OCI-LY1 (cell line): ENCODE data around the gene DNAJC5G.

Source experiments
- H2AFZ ChIP-seq: fragments of 200-600 bp; sonication (generic), shearing (Covaris generic); 2 replicates; pipeline ENCODE4 v1.6.0; 2014; ENCODE audit warnings: antibody characterized with exemption, mild to moderate bottlenecking, low read length
- H3F3A ChIP-seq: fragments of 200-600 bp; sonication (generic), shearing (Covaris generic); 2 replicates; pipeline ENCODE4 v1.6.0; 2014; ENCODE audit warnings: mild to moderate bottlenecking, antibody characterized with exemption, low read length, moderate library complexity; ENCODE audit not compliant: insufficient read depth
- H3K27ac ChIP-seq: fragments of 200-600 bp; sonication (generic); 2 replicates; pipeline ENCODE4 v1.5.1; 2014; ENCODE audit warnings: low read length, mixed run types, mild to moderate bottlenecking, low read depth; ENCODE audit not compliant: poor library complexity, severe bottlenecking
- H3K27me3 ChIP-seq: fragments of 200-600 bp; sonication (generic); 2 replicates; pipeline ENCODE4 v1.6.0; 2014; ENCODE audit warnings: antibody characterized with exemption, mild to moderate bottlenecking, low read length, moderate library complexity; ENCODE audit not compliant: insufficient read depth
- H3K36me3 ChIP-seq: fragments of 200-600 bp; sonication (generic); 2 replicates; pipeline ENCODE4 v1.6.1; 2014; ENCODE audit warnings: mild to moderate bottlenecking, antibody characterized with exemption, low read length, moderate library complexity, mixed read lengths; ENCODE audit not compliant: insufficient read depth
- H3K4me1 ChIP-seq: fragments of 200-600 bp; sonication (generic); 2 replicates; pipeline ENCODE4 v1.5.1; 2014; ENCODE audit warnings: mild to moderate bottlenecking, low read length, moderate library complexity; ENCODE audit not compliant: insufficient read depth, severe bottlenecking
- H3K4me2 ChIP-seq: fragments of 200-600 bp; sonication (generic), shearing (Covaris generic); 2 replicates; pipeline ENCODE4 v1.6.1; 2014; ENCODE audit warnings: low read length
- H3K4me3 ChIP-seq: fragments of 200-600 bp; sonication (generic); 2 replicates; pipeline ENCODE4 v1.5.1; 2014; ENCODE audit warnings: low read length, low read depth, mild to moderate bottlenecking, mixed read lengths; ENCODE audit not compliant: poor library complexity, severe bottlenecking
- H3K79me2 ChIP-seq: fragments of 200-600 bp; shearing (Covaris generic); 2 replicates; pipeline ENCODE4 v1.6.1; 2016; ENCODE audit warnings: mixed run types, low read length, mixed read lengths; ENCODE audit not compliant: insufficient read depth
- H3K9ac ChIP-seq: fragments of 200-600 bp; sonication (generic), shearing (Covaris generic); 2 replicates; pipeline ENCODE4 v1.6.1; 2014; ENCODE audit warnings: mild to moderate bottlenecking, low read length, mixed read lengths
- H3K9me2 ChIP-seq: fragments of 200-600 bp; sonication (generic), shearing (Covaris generic); 2 replicates; pipeline ENCODE4 v1.6.1; 2014; ENCODE audit warnings: low read depth, mild to moderate bottlenecking, low read length, mixed read lengths
- H3K9me3 ChIP-seq: fragments of 200-600 bp; shearing (Covaris generic); 2 replicates; pipeline ENCODE4 v1.6.1; 2014; ENCODE audit warnings: low read length, mixed read lengths
- H4K20me1 ChIP-seq: fragments of 200-600 bp; sonication (generic), shearing (Covaris generic); 2 replicates; pipeline ENCODE4 v1.6.0; 2016; ENCODE audit warnings: mild to moderate bottlenecking, low read length; ENCODE audit not compliant: insufficient read depth
- EZH2 ChIP-seq: fragments of 200-600 bp; sonication (generic), shearing (Covaris generic); IDR thresholded peaks from 2 replicates; pipeline ENCODE4 v1.8.0; 2017; ENCODE audit warnings: borderline replicate concordance, mixed run types, mild to moderate bottlenecking, antibody characterized with exemption, low read length, moderate library complexity, mixed read lengths
- TF ChIP-seq, protein P1 (sequence below): fragments of 200-600 bp; sonication (generic), shearing (Covaris generic); IDR thresholded peaks from 2 replicates; pipeline ENCODE4 v1.5.1; 2017; ENCODE audit warnings: mild to moderate bottlenecking, antibody characterized with exemption, low read length, moderate library complexity, mixed read lengths

Gene DNAJC5G

DNA sequence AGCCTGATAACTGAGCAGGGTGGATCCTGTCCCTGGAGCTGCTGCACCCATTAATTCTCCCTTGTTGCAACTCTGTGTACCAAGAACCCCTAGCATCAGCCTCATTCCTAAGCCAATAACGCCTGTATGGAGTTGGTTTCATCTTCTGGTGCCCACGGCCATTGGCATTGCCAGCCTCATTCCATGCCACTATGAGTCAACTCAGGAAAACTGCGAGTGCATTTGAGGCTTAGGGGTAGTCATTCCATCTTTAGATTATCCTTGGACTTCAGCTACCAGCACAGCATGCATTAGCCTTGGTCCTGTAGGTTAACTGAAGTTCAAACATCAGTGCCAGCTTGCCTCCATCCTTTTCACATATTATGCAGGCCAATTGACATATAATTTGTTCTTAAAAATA, 5.6 kb downstream of the DNAJC5G start:
- Histone ChIP-seq H3K27me3 (no peaks in the 10 kb centered on the region; the same call in 1 of the 2 replicates), H3K9me2 (no peaks in the 10 kb centered on the region), H3K4me1 (no peaks in the 10 kb centered on the region), H3K4me2 (no peak overlapping the region), H3K79me2 (no peaks in the 10 kb centered on the region), H3K27ac (no peak overlapping the region), H3K9me3 (no peaks in the 10 kb centered on the region), H3K4me3 (no peak overlapping the region), H3K36me3 (no peaks in the 10 kb centered on the region), H4K20me1 (no peaks in the 10 kb centered on the region), H3F3A (no peaks in the 10 kb centered on the region), H2AFZ (no peak overlapping the region), H3K9ac (no peak overlapping the region)
- TF ChIP-seq, protein P1, sequence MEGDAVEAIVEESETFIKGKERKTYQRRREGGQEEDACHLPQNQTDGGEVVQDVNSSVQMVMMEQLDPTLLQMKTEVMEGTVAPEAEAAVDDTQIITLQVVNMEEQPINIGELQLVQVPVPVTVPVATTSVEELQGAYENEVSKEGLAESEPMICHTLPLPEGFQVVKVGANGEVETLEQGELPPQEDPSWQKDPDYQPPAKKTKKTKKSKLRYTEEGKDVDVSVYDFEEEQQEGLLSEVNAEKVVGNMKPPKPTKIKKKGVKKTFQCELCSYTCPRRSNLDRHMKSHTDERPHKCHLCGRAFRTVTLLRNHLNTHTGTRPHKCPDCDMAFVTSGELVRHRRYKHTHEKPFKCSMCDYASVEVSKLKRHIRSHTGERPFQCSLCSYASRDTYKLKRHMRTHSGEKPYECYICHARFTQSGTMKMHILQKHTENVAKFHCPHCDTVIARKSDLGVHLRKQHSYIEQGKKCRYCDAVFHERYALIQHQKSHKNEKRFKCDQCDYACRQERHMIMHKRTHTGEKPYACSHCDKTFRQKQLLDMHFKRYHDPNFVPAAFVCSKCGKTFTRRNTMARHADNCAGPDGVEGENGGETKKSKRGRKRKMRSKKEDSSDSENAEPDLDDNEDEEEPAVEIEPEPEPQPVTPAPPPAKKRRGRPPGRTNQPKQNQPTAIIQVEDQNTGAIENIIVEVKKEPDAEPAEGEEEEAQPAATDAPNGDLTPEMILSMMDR: no peak
- no peak for TF ChIP-seq EZH2

DNA sequence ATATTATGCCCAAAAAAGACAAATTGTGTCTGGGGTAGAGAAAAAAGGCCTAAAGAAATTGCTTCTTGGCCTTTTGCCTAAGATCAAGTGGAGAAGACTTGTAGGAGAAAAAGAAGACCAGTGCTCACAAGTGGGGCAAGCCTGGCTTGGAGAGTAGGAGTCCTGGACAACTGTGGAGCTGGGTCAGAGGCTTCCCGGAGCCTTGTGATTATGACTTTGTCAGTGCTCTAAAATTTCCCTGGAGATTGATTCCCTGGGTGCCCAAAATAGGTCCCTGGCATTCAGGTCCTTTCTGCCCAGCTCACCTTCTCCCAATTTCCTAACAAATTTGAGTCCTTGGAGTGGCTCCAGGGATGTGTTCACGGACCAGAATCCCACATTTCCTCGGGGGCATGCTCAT, 6.2 kb downstream of the DNAJC5G start:
- no peak overlapping the region for H3K9ac ChIP-seq
- TF ChIP-seq, protein P1: no peak
- no peaks in the 10 kb centered on the region; the same call in 1 of the 2 replicates for H3K27me3 ChIP-seq
- H2AFZ ChIP-seq: no peak overlapping the region
- H3K4me2 ChIP-seq: no peak overlapping the region
- H3K9me3 ChIP-seq: no peaks in the 10 kb centered on the region
- no peaks in the 10 kb centered on the region for H3K36me3 ChIP-seq
- H3K9me2 ChIP-seq: no peaks in the 10 kb centered on the region
- no peaks in the 10 kb centered on the region for H3K4me1 ChIP-seq
- H3K27ac ChIP-seq: no peak overlapping the region
- no peaks in the 10 kb centered on the region for H4K20me1 ChIP-seq
- no peak overlapping the region for H3K4me3 ChIP-seq
- H3F3A ChIP-seq: no peaks in the 10 kb centered on the region
- no peaks in the 10 kb centered on the region for H3K79me2 ChIP-seq

DNA sequence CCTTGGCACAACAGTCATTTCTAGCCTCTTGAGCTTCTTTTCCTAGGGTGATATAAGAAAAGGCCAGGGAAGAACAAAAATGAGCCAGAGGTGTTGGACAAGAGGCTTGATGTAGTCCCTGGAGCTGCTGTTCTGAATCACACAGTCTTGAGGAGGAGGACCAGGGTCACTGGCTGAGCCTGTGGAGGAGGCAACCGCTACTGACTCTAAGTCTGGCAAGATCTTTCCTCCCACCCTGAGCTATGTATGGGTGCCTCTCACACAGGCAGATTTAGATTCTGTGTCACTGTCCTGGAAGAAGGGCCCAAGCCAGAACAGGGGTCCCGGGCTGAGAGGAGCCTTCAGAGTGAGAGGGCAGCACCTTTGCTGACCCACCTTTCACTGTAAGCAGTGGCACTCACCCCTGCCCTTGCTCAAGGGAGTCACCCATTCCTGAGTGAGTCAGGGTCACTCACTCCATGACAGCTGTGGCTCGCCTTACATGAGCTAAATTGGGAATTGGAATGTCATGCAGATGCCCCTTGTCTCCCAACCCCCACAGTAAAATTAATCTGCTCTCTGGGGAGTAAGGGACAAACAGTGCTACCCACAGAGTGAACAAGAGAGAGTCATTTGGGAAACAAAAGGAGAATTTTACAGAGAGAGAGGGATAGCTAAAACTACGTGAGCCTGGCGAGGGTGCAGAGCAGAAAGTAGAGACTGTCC, 6.8 kb downstream of the DNAJC5G start, which contains the start of gene TRIM54:
TSS of gene TRIM54 (plus strand) at position 575 of the 705 bp plus-strand sequence. CDS start 303 bp downstream, outside the sequence.
- no peak within 1 kb of the TSS for H3K4me3 ChIP-seq
- no peaks in the 10 kb centered on the region for H3F3A ChIP-seq
- no peak within 1 kb of the TSS for H3K9ac ChIP-seq
- H3K4me2 ChIP-seq: no peak within 1 kb of the TSS
- H3K9me3 ChIP-seq: no peaks in the 10 kb centered on the region
- TF ChIP-seq, protein P1: no peak
- no peak for TF ChIP-seq EZH2
- no peaks in the 10 kb centered on the region for H3K9me2 ChIP-seq
- no peaks in the 10 kb centered on the region for H3K79me2 ChIP-seq
- H4K20me1 ChIP-seq: no peaks in the 10 kb centered on the region
- H2AFZ ChIP-seq: no peak within 1 kb of the TSS
- no peaks in the 10 kb centered on the region for H3K4me1 ChIP-seq
- no peaks in the 10 kb centered on the region; the same call in 1 of the 2 replicates for H3K27me3 ChIP-seq
- no peaks in the 10 kb centered on the region for H3K36me3 ChIP-seq
- H3K27ac ChIP-seq: no peak within 1 kb of the TSS
